Gastrocnemius medialis (tissue), 4 donors: Measurements from ENCODE around the gene GIT1. TPM values are rescaled to one million over a fixed set of nuclear protein-coding genes. Genes with fewer than 3 reads are reported as not detected.

Experiments
- ATAC-seq, 2 donors: fragments of 150-250 bp; one replicate each; pipeline ENCODE4 v1.9.1; 2016
- DNase-seq, 2 donors: peaks; one replicate each; pipeline ENCODE4 v3.0.0-alpha.2; 2019
- H3K27ac ChIP-seq, 4 donors: fragments of 200-600 bp; sonication (generic); 1 replicate in 1 of 4; 2 replicates in 3 of 4; pipeline ENCODE4 v1.5.1; 2016 to 2018; ENCODE audit warnings: mild to moderate bottlenecking in 2 of 4, moderate library complexity in 1 of 4
- H3K27me3 ChIP-seq, 3 donors: fragments of 200-600 bp; sonication (generic) in 2 of 3; 1 replicate in 1 of 3; 2 replicates in 2 of 3; pipeline versions ENCODE4 v1.5.1 to v1.6.0; 2016 to 2019; ENCODE audit warnings: mild to moderate bottlenecking in 1 of 3, moderate library complexity in 1 of 3
- H3K36me3 ChIP-seq, 2 donors: fragments of 200-600 bp; sonication (generic) in 1 of 2; one replicate each; pipeline ENCODE4 v1.5.1; 2017 to 2018
- H3K4me1 ChIP-seq, 2 donors: fragments of 200-600 bp; sonication (generic) in 1 of 2; one replicate each; pipeline ENCODE4 v1.5.1; 2016 to 2017; ENCODE audit warnings: mild to moderate bottlenecking in 2 of 2
- H3K4me3 ChIP-seq, 4 donors: fragments of 200-600 bp; sonication (generic) in 3 of 4; 1 replicate in 1 of 4; 2 replicates in 3 of 4; pipeline ENCODE4 v1.5.1; 2016 to 2019; ENCODE audit warnings: mild to moderate bottlenecking in 2 of 4
- H3K9me3 ChIP-seq, 3 donors: fragments of 200-600 bp; sonication (generic) in 2 of 3; 1 replicate in 1 of 3; 2 replicates in 2 of 3; pipeline ENCODE4 v1.5.1; 2016 to 2019
- CTCF ChIP-seq, 5 experiments: fragments of 450-650 bp in 3 of 5; fragments of 200-600 bp in 2 of 5; sonication (generic) in 2 of 5; IDR thresholded peaks in 4 of 5; conservative IDR thresholded peaks in 1 of 5; 1 replicate in 4 of 5; 2 replicates in 1 of 5; pipeline ENCODE4 v1.5.1; 2016 to 2019; ENCODE audit warnings: antibody characterized with exemption in 5 of 5, mild to moderate bottlenecking in 3 of 5, moderate library complexity in 3 of 5
- POLR2A ChIP-seq, 2 donors: fragments of 450-650 bp; IDR thresholded peaks; one replicate each; pipeline ENCODE4 v1.6.1; 2017; ENCODE audit warnings: antibody characterized with exemption in 2 of 2, mild to moderate bottlenecking in 2 of 2, moderate library complexity in 2 of 2
- in situ Hi-C, 4 donors: fragments of 200-750 bp; cut with MboI; loops; one replicate each; pipeline versions ENCODE4 v1.15.0 to v1.8.0; 2017; ENCODE audit warnings: low sequenced_read_pairs in 4 of 4
- intact Hi-C: fragments of 100-400 bp; cut with DNase I; formaldehyde crosslinking; loops from one replicate; pipeline ENCODE4 v1.15.1; 2023; ENCODE audit warnings: low total_unique reads
- total RNA-seq, 4 donors: library from RNA; depleted of rRNA; stranded (reverse); fragments of >200 nt; gene quantifications; one replicate each; pipeline versions ENCODE4 v1.1.0 to v1.2.3, GENCODE V29; 2016

GIT1 gene
- total RNA-seq, 4 donors from 2014 or later = 30.2 to 62.2 (median 41.1) TPM

- Histone ChIP-seq H3K27me3 (no peaks in the 10 kb centered on the region), H3K36me3 (no peaks in the 10 kb centered on the region), H3K9me3 (no peaks in the 10 kb centered on the region), H3K4me1 (peaks cover 72 to 74% of the 10 kb centered on the region in 2 donors), H3K4me3 (peak overlapping the region; percentile 67 to 83 (median 79)), H3K27ac (peak overlapping the region; percentile 72 to 90 (median 86))
- ATAC-seq = peak; percentile 7 to 18
- in situ Hi-C loops = loop anchor here in 1 of 4 donors (25.0 kb wide), 1 partner anchor 349 kb away; the partner anchor contains the start of genes EFCAB5 and SSH2
- TF ChIP-seq POLR2A (IDR thresholded peaks at IDR 0.05) (peak; percentile 22 to 32), CTCF (IDR thresholded peaks at IDR 0.05 in 4 of 5, conservative IDR thresholded peaks at IDR 0.05 in 1 of 5) (peak in 1 of 5 experiments; percentile 15)
- intact Hi-C loops = loop anchor here (10.0 kb wide), 1 partner anchor 436 kb away; no protein-coding TSS in a partner anchor
- DNase-seq = no peak
Observed at GRCh38 chr17:29588562-29589411, 661 bp downstream of the GIT1 start.

GRCh38 chr17:29588017-29588561, 1.4 kb downstream of the GIT1 start:
- Histone ChIP-seq H3K4me3 (peak overlapping the region; percentile 67 to 83 (median 79)), H3K36me3 (peaks cover 0 to under 1% of the 10 kb centered on the region in 2 donors), H3K4me1 (peaks cover 76 to 78% of the 10 kb centered on the region in 2 donors), H3K27me3 (no peaks in the 10 kb centered on the region), H3K27ac (peak overlapping the region; percentile 72 to 90 (median 86)), H3K9me3 (no peaks in the 10 kb centered on the region)
- intact Hi-C loops (loop anchor here (10.0 kb wide), 1 partner anchor 437 kb away; no protein-coding TSS in a partner anchor), in situ Hi-C loops (loop anchor here in 1 of 4 donors (25.0 kb wide), 1 partner anchor 349 kb away; the partner anchor contains the start of genes EFCAB5 and SSH2)
- ATAC-seq (no peak), DNase-seq (no peak)
- no peak for TF ChIP-seq POLR2A (IDR thresholded peaks at IDR 0.05)
- TF ChIP-seq CTCF (IDR thresholded peaks at IDR 0.05 in 4 of 5, conservative IDR thresholded peaks at IDR 0.05 in 1 of 5) = no peak

GRCh38 chr17:29587591-29587990, 1.9 kb downstream of the GIT1 start:
- H3K36me3 ChIP-seq = peaks cover 0 to 5% of the 10 kb centered on the region in 2 donors
- peak overlapping the region; percentile 67 to 83 (median 79) for H3K4me3 ChIP-seq
- no peak for DNase-seq
- in situ Hi-C loops = loop anchor here in 1 of 4 donors (25.0 kb wide), 1 partner anchor 350 kb away; the partner anchor contains the start of genes EFCAB5 and SSH2
- no peaks in the 10 kb centered on the region for H3K9me3 ChIP-seq
- H3K4me1 ChIP-seq = peaks cover 77 to 80% of the 10 kb centered on the region in 2 donors
- no peak for ATAC-seq
- H3K27ac ChIP-seq = peak overlapping the region; percentile 72 to 90 (median 86)
- intact Hi-C loops = loop anchor here (10.0 kb wide), 1 partner anchor 437 kb away; no protein-coding TSS in a partner anchor
- TF ChIP-seq CTCF (IDR thresholded peaks at IDR 0.05 in 4 of 5, conservative IDR thresholded peaks at IDR 0.05 in 1 of 5) = no peak
- TF ChIP-seq POLR2A (IDR thresholded peaks at IDR 0.05) = no peak
- H3K27me3 ChIP-seq = no peaks in the 10 kb centered on the region

- in situ Hi-C loops = loop anchor here in 1 of 4 donors (25.0 kb wide), 1 partner anchor 350 kb away; the partner anchor contains the start of genes EFCAB5 and SSH2
- DNase-seq = no peak
Observed at GRCh38 chr17:29586676-29587469, 2.6 kb downstream of the GIT1 start.

More at GRCh38 chr17:29586676-29587469, 2.6 kb downstream of the GIT1 start:
- no peak for ATAC-seq
- Histone ChIP-seq H3K36me3 (peaks cover 0 to 11% of the 10 kb centered on the region in 2 donors), H3K27me3 (no peaks in the 10 kb centered on the region), H3K4me3 (peak overlapping the region in 3 of 4 donors; percentile 4 to 82 (median 5)), H3K9me3 (no peaks in the 10 kb centered on the region), H3K27ac (peak overlapping the region; percentile 72 to 90 (median 86)), H3K4me1 (peaks cover 73 to 78% of the 10 kb centered on the region in 2 donors)
- intact Hi-C loops = loop anchor here (10.0 kb wide), 1 partner anchor 438 kb away; no protein-coding TSS in a partner anchor
- TF ChIP-seq CTCF (IDR thresholded peaks at IDR 0.05 in 4 of 5, conservative IDR thresholded peaks at IDR 0.05 in 1 of 5) (no peak), POLR2A (IDR thresholded peaks at IDR 0.05) (no peak)
